ENCODE results near the gene TUBG2. TPM values are rescaled to one million over a fixed set of nuclear protein-coding genes. Genes with fewer than 3 reads are reported as not detected.
"Not testable (repeated sequence)": the region's sequence is repeated elsewhere in the genome, so short reads cannot be mapped to it uniquely, and the experiment has no call there.

The TUBG2 gene
- total RNA-seq, 1 experiment from 2014 or later, result 26.1 TPM

DNA sequence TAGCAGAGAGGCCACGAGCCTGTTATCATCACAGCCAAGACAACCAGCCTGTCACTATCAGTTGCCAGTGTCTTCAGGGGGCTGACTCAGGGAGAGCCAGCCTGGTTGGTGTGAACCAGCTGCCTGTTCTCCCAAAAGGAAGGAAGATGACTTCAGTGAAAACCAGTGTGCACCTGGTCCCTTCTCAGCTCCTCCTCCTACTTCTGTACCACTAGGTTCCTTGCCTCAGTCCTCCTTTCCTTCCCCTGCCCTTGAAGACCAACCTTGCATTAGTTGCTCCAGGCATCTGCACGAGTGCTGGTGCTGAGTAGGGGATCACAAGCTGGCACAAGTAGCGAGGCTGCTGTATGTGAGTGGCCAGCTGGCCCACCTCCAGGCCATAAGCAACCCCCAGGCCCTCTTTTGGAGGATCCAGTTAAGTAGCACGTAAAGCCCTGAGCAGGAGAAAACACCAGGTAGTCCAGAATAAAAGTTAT is 41.1 kb upstream of the TUBG2 start:
- BruUV-seq (replicated peaks), result no TSS peak
- CTCF ChIA-PET, result interaction anchor here (0.7 to 2.5 kb wide), 12 partner anchors 9 to 206 kb away, joined by 3 to 16 read pairs (median 7); partner anchors contain the start of genes BECN1, CNTNAP1, PLEKHH3 and PSMC3IP
- DNase-seq, result no peak
- Mint-ChIP-seq H3K27ac (ENCODE audit: unreplicated experiment) (no peak overlapping the region), H3K9me3 (ENCODE audit: low read depth, unreplicated experiment) (no peaks in the 10 kb centered on the region), H3K4me1 (ENCODE audit: low read depth, unreplicated experiment) (peaks cover 12% of the 10 kb centered on the region), H3K36me3 (ENCODE audit: insufficient read depth, unreplicated experiment) (peaks cover 25% of the 10 kb centered on the region), H3K4me3 (ENCODE audit: low read depth, unreplicated experiment) (no peak overlapping the region), H3K27me3 (ENCODE audit: unreplicated experiment) (no peaks in the 10 kb centered on the region)
- intact Hi-C loops (cut with micrococcal nuclease; ENCODE audit: unreplicated experiment), result no loop called here
- no peak for TF ChIP-seq CTCF (IDR thresholded peaks at IDR 0.05; ENCODE audit: unreplicated experiment)

GRCh38 chr17:42618442-42619150 is 40.5 kb upstream of the TUBG2 start:
- Mint-ChIP-seq H3K4me3 (ENCODE audit: low read depth, unreplicated experiment) (no peak overlapping the region), H3K27ac (ENCODE audit: unreplicated experiment) (no peak overlapping the region), H3K4me1 (ENCODE audit: low read depth, unreplicated experiment) (peaks cover 15% of the 10 kb centered on the region), H3K27me3 (ENCODE audit: unreplicated experiment) (no peaks in the 10 kb centered on the region), H3K36me3 (ENCODE audit: insufficient read depth, unreplicated experiment) (peaks cover 22% of the 10 kb centered on the region), H3K9me3 (ENCODE audit: low read depth, unreplicated experiment) (no peaks in the 10 kb centered on the region)
- TF ChIP-seq CTCF (IDR thresholded peaks at IDR 0.05; ENCODE audit: unreplicated experiment), result peak; percentile 49
- CTCF ChIA-PET, result interaction anchor here (0.6 to 2.5 kb wide), 15 partner anchors 10 to 205 kb away, joined by 3 to 16 read pairs (median 5); partner anchors contain the start of genes BECN1, CNTNAP1, PLEKHH3 and PSMC3IP
- intact Hi-C loops (cut with micrococcal nuclease; ENCODE audit: unreplicated experiment), result no loop called here
- DNase-seq, result peak; percentile 78
- no TSS peak for BruUV-seq (replicated peaks)

- H3K36me3 Mint-ChIP-seq (ENCODE audit: insufficient read depth, unreplicated experiment); H3K27ac Mint-ChIP-seq (ENCODE audit: unreplicated experiment); DNase-seq; BruUV-seq (replicated peaks); CTCF ChIA-PET; H3K27me3 Mint-ChIP-seq (ENCODE audit: unreplicated experiment); H3K9me3 Mint-ChIP-seq (ENCODE audit: low read depth, unreplicated experiment); H3K4me3 Mint-ChIP-seq (ENCODE audit: low read depth, unreplicated experiment); intact Hi-C loops (cut with micrococcal nuclease; ENCODE audit: unreplicated experiment): not testable (repeated sequence)
- peaks cover 25% of the 10 kb centered on the region for H3K4me1 Mint-ChIP-seq (ENCODE audit: low read depth, unreplicated experiment)
Measured at GRCh38 chr17:42621987-42622386, 37.1 kb upstream of the TUBG2 start.

DNA sequence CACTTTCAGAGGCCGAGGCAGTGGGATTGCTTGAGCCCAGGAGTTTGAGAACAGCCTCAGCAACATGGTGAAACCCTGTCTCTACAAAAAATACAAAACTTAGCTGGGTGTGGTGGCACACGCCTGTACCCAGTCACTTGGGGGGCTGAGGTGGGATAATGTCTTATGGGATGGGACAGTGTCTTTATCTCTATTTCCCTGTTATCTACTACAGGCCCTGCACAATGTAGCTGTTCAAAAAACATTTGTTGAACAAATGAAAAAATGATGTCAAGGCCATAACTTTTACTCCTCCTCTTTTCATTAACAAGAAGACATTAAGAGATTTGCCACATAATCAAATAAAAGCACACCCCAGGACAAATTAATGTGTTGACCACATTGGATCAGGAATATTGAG is 35.8 kb upstream of the TUBG2 start:
- intact Hi-C loops (cut with micrococcal nuclease; ENCODE audit: unreplicated experiment), result no loop called here
- BruUV-seq (replicated peaks), result no TSS peak
- CTCF ChIA-PET, result interaction anchor here (0.5 to 1.6 kb wide), 8 partner anchors 38 to 1265 kb away, joined by 3 to 9 read pairs (median 4); partner anchors contain the start of gene PSMC3IP
- Mint-ChIP-seq H3K4me1 (ENCODE audit: low read depth, unreplicated experiment) (peaks cover 22% of the 10 kb centered on the region), H3K9me3 (ENCODE audit: low read depth, unreplicated experiment) (no peaks in the 10 kb centered on the region), H3K27me3 (ENCODE audit: unreplicated experiment) (no peaks in the 10 kb centered on the region), H3K27ac (ENCODE audit: unreplicated experiment) (no peak overlapping the region), H3K36me3 (ENCODE audit: insufficient read depth, unreplicated experiment) (peaks cover 4% of the 10 kb centered on the region), H3K4me3 (ENCODE audit: low read depth, unreplicated experiment) (no peak overlapping the region)
- no peak for TF ChIP-seq CTCF (IDR thresholded peaks at IDR 0.05; ENCODE audit: unreplicated experiment)
- no peak for DNase-seq
